Retinal pigment epithelial cell (primary cell): ENCODE data around the gene CLEC11A.

Experiments
- DNase-seq: peaks from one replicate; pipeline ENCODE4 v3.0.0-alpha.2; 2010; ENCODE audit warnings: low read depth
- H3K4me3 ChIP-seq: 2 replicates; pipeline ENCODE4 v1.5.1; 2011; ENCODE audit warnings: mild to moderate bottlenecking, low read length, control low read depth, moderate library complexity
- CTCF ChIP-seq: conservative IDR thresholded peaks from 2 replicates; pipeline ENCODE4 v1.5.1; 2011; ENCODE audit warnings: low read depth, low read length, control low read depth, inconsistent platforms

Gene CLEC11A

GRCh38 chr19:50688766-50689165 is 34.4 kb upstream of the CLEC11A start:
- DNase-seq = no peak
- H3K4me3 ChIP-seq = no peak overlapping the region
- TF ChIP-seq CTCF = no peak

- no peak for DNase-seq
- no peak overlapping the region for H3K4me3 ChIP-seq
- TF ChIP-seq CTCF = no peak
Observed at GRCh38 chr19:50690439-50690838, 32.7 kb upstream of the CLEC11A start.

GRCh38 chr19:50693064-50693975 is 29.8 kb upstream of the CLEC11A start:
- no peak for TF ChIP-seq CTCF
- H3K4me3 ChIP-seq = no peak overlapping the region
- DNase-seq = no peak

GRCh38 chr19:50694815-50695145 is 28.4 kb upstream of the CLEC11A start:
- TF ChIP-seq CTCF = no peak
- DNase-seq = no peak
- H3K4me3 ChIP-seq = no peak overlapping the region

GRCh38 chr19:50695251-50696093 is 27.7 kb upstream of the CLEC11A start:
- no peak overlapping the region for H3K4me3 ChIP-seq
- no peak for DNase-seq
- TF ChIP-seq CTCF = no peak

- no peak for TF ChIP-seq CTCF
- no peak overlapping the region for H3K4me3 ChIP-seq
- DNase-seq = no peak
Observed at GRCh38 chr19:50696094-50696483, 27.1 kb upstream of the CLEC11A start.
